PC-9 (cell line): ENCODE results near the gene SLC25A20. TPM values are rescaled to one million over a fixed set of nuclear protein-coding genes. Genes with fewer than 3 reads are reported as not detected.

Experiments used
- BruUV-seq: library from RNA; stranded (reverse); fragments of 400-500 nt; replicated peaks from 2 replicates; lab custom pipeline; 2021; lab: Mats Ljungman, UMichigan
- CTCF ChIA-PET: fragments of 300-600 bp; sonication (Branson Sonifier 250); formaldehyde crosslinking; loops from one replicate; lab custom pipeline; 2022; ENCODE audit warnings: antibody characterized with exemption; lab: Charles Lee
- POLR2A ChIA-PET: fragments of 300-600 bp; sonication (Branson Sonifier 250); formaldehyde crosslinking; loops from one replicate; lab custom pipeline; 2022; ENCODE audit warnings: antibody characterized with exemption; ENCODE audit not compliant: unreplicated experiment; lab: Charles Lee
- DNase-seq, 2 experiments: peaks; one replicate each; pipeline versions ENCODE4 v3.0.0 to v3.0.0-alpha.2; 2015 to 2022; ENCODE audit warnings: mixed read lengths in 1 of 2
- H2AFZ ChIP-seq: fragments of 200-600 bp; sonication (generic); 2 replicates; pipeline ENCODE4 v1.8.1; 2017; ENCODE audit warnings: antibody characterized with exemption
- H3F3A ChIP-seq: fragments of 200-600 bp; sonication (generic); 2 replicates; pipeline ENCODE4 v1.8.1; 2017; ENCODE audit warnings: antibody characterized with exemption, mild to moderate bottlenecking, low read depth; ENCODE audit not compliant: insufficient read depth
- H3K27ac ChIP-seq: fragments of 200-600 bp; sonication (generic); 2 replicates; pipeline ENCODE4 v1.6.1; 2016; ENCODE audit warnings: mixed run types
- H3K27me3 ChIP-seq: fragments of 200-600 bp; sonication (generic); 2 replicates; pipeline ENCODE4 v1.6.1; 2016; ENCODE audit warnings: low read depth, mixed run types; ENCODE audit not compliant: insufficient read depth
- H3K36me3 ChIP-seq: fragments of 200-600 bp; sonication (generic); 2 replicates; pipeline ENCODE4 v1.6.1; 2016; ENCODE audit warnings: low read depth, mixed run types
- H3K4me1 ChIP-seq: fragments of 200-600 bp; sonication (generic); replicated peaks from 2 replicates; pipeline ENCODE4 v1.6.1; 2016; ENCODE audit warnings: mixed run types; ENCODE audit not compliant: insufficient read depth
- H3K4me2 ChIP-seq: fragments of 200-600 bp; sonication (generic); 2 replicates; pipeline ENCODE4 v1.6.1; 2017; ENCODE audit warnings: mixed run types
- H3K4me3 ChIP-seq: fragments of 200-600 bp; sonication (generic); 2 replicates; pipeline ENCODE4 v1.6.1; 2016; ENCODE audit warnings: mixed run types
- H3K79me2 ChIP-seq: fragments of 200-600 bp; sonication (generic); 2 replicates; pipeline ENCODE4 v1.6.1; 2017; ENCODE audit warnings: low read depth, mixed run types
- H3K9me2 ChIP-seq: fragments of 200-600 bp; sonication (generic); 2 replicates; pipeline ENCODE4 v1.8.1; 2017; ENCODE audit warnings: mild to moderate bottlenecking; ENCODE audit not compliant: insufficient read depth
- H3K9me3 ChIP-seq: fragments of 200-600 bp; sonication (generic); 2 replicates; pipeline ENCODE4 v1.8.1; 2016; ENCODE audit warnings: low read depth; ENCODE audit not compliant: insufficient read depth
- H4K20me1 ChIP-seq: fragments of 200-600 bp; sonication (generic); 2 replicates; pipeline ENCODE4 v1.8.1; 2017; ENCODE audit not compliant: insufficient read depth
- CTCF ChIP-seq: fragments of 200-600 bp; sonication (generic); conservative IDR thresholded peaks from 2 replicates; pipeline ENCODE4 v1.6.1; 2017; ENCODE audit warnings: mixed run types, antibody characterized with exemption, mild to moderate bottlenecking, moderate library complexity
- EZH2 ChIP-seq: fragments of 200-600 bp; sonication (generic); IDR thresholded peaks from 2 replicates; pipeline ENCODE4 v1.8.0; 2017; ENCODE audit warnings: antibody characterized with exemption, low read depth
- intact Hi-C: fragments of 100-400 bp; cut with micrococcal nuclease; formaldehyde crosslinking; loops from one replicate; pipeline ENCODE4 v1.10.0; 2022; ENCODE audit not compliant: unreplicated experiment
- total RNA-seq: library from RNA; stranded (reverse); gene quantifications from 2 replicates; pipeline ENCODE4 v1.2.3, GENCODE V29; 2021

The SLC25A20 gene
- total RNA-seq, 1 experiment from 2014 or later = 4.9 TPM

- intact Hi-C loops = no loop called here
- H4K20me1 ChIP-seq = no peaks in the 10 kb centered on the region
- no peak for DNase-seq
- H3K36me3 ChIP-seq = no peaks in the 10 kb centered on the region
- H3K4me2 ChIP-seq = no peak overlapping the region
- no peak overlapping the region for H3K27ac ChIP-seq
- no peaks in the 10 kb centered on the region for H3K9me3 ChIP-seq
- ChIA-PET CTCF (no interaction called here), POLR2A (no interaction called here)
- TF ChIP-seq CTCF (no peak), EZH2 (no peak)
- no peaks in the 10 kb centered on the region for H3F3A ChIP-seq
- H2AFZ ChIP-seq = no peak overlapping the region
- no peaks in the 10 kb centered on the region for H3K27me3 ChIP-seq
- no TSS peak for BruUV-seq
- no peak overlapping the region for H3K4me3 ChIP-seq
- H3K9me2 ChIP-seq = no peaks in the 10 kb centered on the region
- H3K4me1 ChIP-seq = no peaks in the 10 kb centered on the region
- H3K79me2 ChIP-seq = no peaks in the 10 kb centered on the region
Measured at GRCh38 chr3:48826451-48826850, 72.2 kb downstream of the SLC25A20 start.

- TF ChIP-seq CTCF = no peak
- Histone ChIP-seq H4K20me1 (no peaks in the 10 kb centered on the region), H3K9me2 (no peaks in the 10 kb centered on the region), H3K4me3 (no peak overlapping the region), H3K4me2 (no peak overlapping the region), H3K79me2 (no peaks in the 10 kb centered on the region), H3K27me3 (no peaks in the 10 kb centered on the region), H3K9me3 (no peaks in the 10 kb centered on the region), H2AFZ (no peak overlapping the region), H3K36me3 (no peaks in the 10 kb centered on the region), H3K27ac (no peak overlapping the region), H3F3A (no peaks in the 10 kb centered on the region), H3K4me1 (no peaks in the 10 kb centered on the region)
- DNase-seq = no peak
- POLR2A ChIA-PET = no interaction called here
- intact Hi-C loops = no loop called here
- no TSS peak for BruUV-seq
- CTCF ChIA-PET = no interaction called here
Measured at GRCh38 chr3:48820612-48821324, 77.9 kb downstream of the SLC25A20 start.

- Histone ChIP-seq H3K27me3 (no peaks in the 10 kb centered on the region), H3K4me2 (no peak overlapping the region), H4K20me1 (no peaks in the 10 kb centered on the region), H3K9me2 (no peaks in the 10 kb centered on the region), H3K4me3 (no peak overlapping the region), H3K79me2 (no peaks in the 10 kb centered on the region), H3K36me3 (no peaks in the 10 kb centered on the region), H3K9me3 (no peaks in the 10 kb centered on the region), H3F3A (no peaks in the 10 kb centered on the region), H3K27ac (no peak overlapping the region), H2AFZ (no peak overlapping the region), H3K4me1 (no peaks in the 10 kb centered on the region)
- no peak for DNase-seq
- no peak for TF ChIP-seq EZH2
- no peak for TF ChIP-seq CTCF
- CTCF ChIA-PET = interaction anchor here (0.5 kb wide), 1 partner anchor 924 kb away, joined by 8 read pairs; no protein-coding TSS in a partner anchor
- intact Hi-C loops = no loop called here
- POLR2A ChIA-PET = no interaction called here
- no TSS peak for BruUV-seq
Measured at GRCh38 chr3:48819234-48820221, 79.2 kb downstream of the SLC25A20 start.
